ENCODE results near the gene OSTN. TPM values are rescaled to one million over a fixed set of nuclear protein-coding genes. Genes with fewer than 3 reads are reported as not detected.

Gene OSTN
- polyA plus RNA-seq, 1 donor from 2014 or later = 0.17 TPM

- no peak overlapping the region for H3K9ac ChIP-seq (ENCODE audit: low read length)
- TF ChIP-seq SMC3 (conservative IDR thresholded peaks at IDR 0.05; ENCODE audit: poor library complexity) (no peak), TAF1 (IDR thresholded peaks at IDR 0.05; ENCODE audit: low read depth) (no peak), EZH2 (IDR thresholded peaks at IDR 0.05; ENCODE audit: borderline replicate concordance, insufficient read depth, low read length, poor library complexity, severe bottlenecking) (no peak), RAD21 (conservative IDR thresholded peaks at IDR 0.05) (no peak), CTCF (IDR thresholded peaks at IDR 0.05; ENCODE audit: poor library complexity, severe bottlenecking) (no peak), EP300 (conservative IDR thresholded peaks at IDR 0.05; ENCODE audit: poor library complexity, severe bottlenecking) (no peak), MXI1 (conservative IDR thresholded peaks at IDR 0.05; ENCODE audit: poor library complexity, severe bottlenecking) (no peak), REST (IDR thresholded peaks at IDR 0.05; ENCODE audit: borderline replicate concordance) (no peak), POLR2AphosphoS5 (IDR thresholded peaks at IDR 0.05) (no peak)
- no peaks in the 10 kb centered on the region for H3K9me3 ChIP-seq (ENCODE audit: low read length)
- no peaks in the 10 kb centered on the region for H3K79me2 ChIP-seq (replicated peaks; ENCODE audit: insufficient read depth, low read length)
- H3K4me3 ChIP-seq (ENCODE audit: low read length) = no peak overlapping the region
- no peak overlapping the region for H2AFZ ChIP-seq (ENCODE audit: low read depth, low read length)
- H4K20me1 ChIP-seq (ENCODE audit: insufficient read depth) = no peaks in the 10 kb centered on the region
- H3K36me3 ChIP-seq (ENCODE audit: insufficient read depth, low read length) = no peaks in the 10 kb centered on the region
- H3F3A ChIP-seq (ENCODE audit: insufficient read depth, low read length, poor library complexity, severe bottlenecking) = no peaks in the 10 kb centered on the region
- no peaks in the 10 kb centered on the region for H3K27me3 ChIP-seq (ENCODE audit: insufficient read depth, low read depth, low read length)
- H3K27ac ChIP-seq (ENCODE audit: low read length) = no peak overlapping the region
- no peaks in the 10 kb centered on the region for H3K9me2 ChIP-seq (ENCODE audit: insufficient read depth, low read length)
- no peak overlapping the region for H3K4me2 ChIP-seq (ENCODE audit: low read length)
Measured at GRCh38 chr3:191197761-191198306, 1.2 kb upstream of the OSTN start.

- no peaks in the 10 kb centered on the region for H3K27me3 ChIP-seq (ENCODE audit: insufficient read depth, low read depth, low read length)
Measured at GRCh38 chr3:191198480-191198879, 561 bp upstream of the OSTN start.

More at GRCh38 chr3:191198480-191198879, 561 bp upstream of the OSTN start:
- no peak for TF ChIP-seq EZH2 (IDR thresholded peaks at IDR 0.05; ENCODE audit: borderline replicate concordance, insufficient read depth, low read length, poor library complexity, severe bottlenecking)
- peak; percentile 81 for TF ChIP-seq EP300 (conservative IDR thresholded peaks at IDR 0.05; ENCODE audit: poor library complexity, severe bottlenecking)
- no peak for TF ChIP-seq CTCF (IDR thresholded peaks at IDR 0.05; ENCODE audit: poor library complexity, severe bottlenecking)
- no peak for TF ChIP-seq REST (IDR thresholded peaks at IDR 0.05; ENCODE audit: borderline replicate concordance)
- TF ChIP-seq POLR2AphosphoS5 (IDR thresholded peaks at IDR 0.05) = peak; percentile 54
- no peaks in the 10 kb centered on the region for H3K36me3 ChIP-seq (ENCODE audit: insufficient read depth, low read length)
- H3K9me3 ChIP-seq (ENCODE audit: low read length) = no peaks in the 10 kb centered on the region
- no peaks in the 10 kb centered on the region for H3K9me2 ChIP-seq (ENCODE audit: insufficient read depth, low read length)
- H2AFZ ChIP-seq (ENCODE audit: low read depth, low read length) = no peak overlapping the region
- H3K79me2 ChIP-seq (replicated peaks; ENCODE audit: insufficient read depth, low read length) = no peaks in the 10 kb centered on the region
- no peaks in the 10 kb centered on the region for H3F3A ChIP-seq (ENCODE audit: insufficient read depth, low read length, poor library complexity, severe bottlenecking)
- H4K20me1 ChIP-seq (ENCODE audit: insufficient read depth) = no peaks in the 10 kb centered on the region
- H3K9ac ChIP-seq (ENCODE audit: low read length) = no peak overlapping the region
- no peak overlapping the region for H3K27ac ChIP-seq (ENCODE audit: low read length)
- H3K4me3 ChIP-seq (ENCODE audit: low read length) = no peak overlapping the region
- no peak overlapping the region for H3K4me2 ChIP-seq (ENCODE audit: low read length)

Data from neural cell (in vitro differentiated cells).